OCI-M2 (cell line): ENCODE results near the gene DMD.

ENCODE experiments used
- DNase-seq: peaks from one replicate; lab custom pipeline; 2025; ENCODE audit not compliant: unreplicated experiment; lab: John Stamatoyannopoulos, UW

Gene DMD

GRCh38 chrX:32644476-32645245 is 566.7 kb downstream of the DMD start:
- no peak for DNase-seq

DNA sequence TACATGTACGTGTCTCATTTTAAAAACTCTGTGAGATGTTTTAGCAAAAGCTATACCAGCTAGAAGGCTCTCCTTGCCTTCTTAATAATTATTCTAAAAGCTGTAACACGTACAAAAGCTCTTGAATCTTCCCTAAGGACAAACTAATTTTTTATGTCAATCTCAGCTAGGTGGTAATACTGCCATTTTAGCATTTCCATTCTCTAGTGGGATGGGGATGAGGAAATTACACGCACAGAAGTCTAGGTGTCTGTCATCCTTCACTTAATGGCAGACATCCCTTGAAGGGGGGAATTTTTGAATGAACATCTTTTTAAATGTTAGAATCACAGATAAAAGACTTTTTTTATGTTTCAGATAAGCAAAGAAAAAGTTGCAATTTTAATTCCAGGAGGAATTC is 569.1 kb downstream of the DMD start:
- no peak for DNase-seq

DNA sequence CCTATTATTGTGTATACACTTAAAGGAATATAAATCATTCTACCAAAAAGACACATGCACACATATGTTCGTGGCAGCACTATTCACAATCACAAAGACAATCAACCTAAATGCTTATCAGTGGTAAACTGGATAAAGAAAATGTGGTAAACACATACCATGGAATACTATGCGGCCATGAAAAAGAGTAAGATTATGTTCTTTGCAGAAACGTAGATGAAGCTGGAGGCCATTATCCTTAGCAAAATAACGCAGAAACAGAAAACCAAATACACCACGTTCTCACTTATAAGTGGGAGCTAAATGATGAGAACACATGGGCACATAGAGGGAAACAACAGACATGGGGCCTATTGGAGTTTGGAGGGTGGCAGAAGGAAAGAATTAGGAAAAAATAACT is 593.2 kb downstream of the DMD start:
- no peak for DNase-seq

DNA sequence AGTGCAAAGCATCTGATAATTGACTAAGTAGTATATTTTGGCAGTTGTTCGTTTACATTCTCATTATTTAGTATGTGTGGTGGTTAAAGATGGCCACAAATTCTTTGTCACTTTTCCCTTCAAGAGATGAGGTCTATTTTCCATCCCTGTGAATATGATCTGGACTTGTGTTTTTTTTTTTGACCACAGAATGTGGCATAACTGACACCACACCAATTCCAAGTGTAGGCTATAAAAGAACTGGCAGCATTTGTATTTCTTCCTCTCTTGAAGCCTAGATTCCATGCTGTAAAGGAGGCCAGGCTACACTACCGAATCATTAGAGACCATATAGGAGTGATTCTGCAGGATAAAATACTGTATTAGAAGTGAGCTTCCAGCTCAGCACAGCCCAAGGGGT is 596.6 kb downstream of the DMD start:
- DNase-seq, result no peak

DNA sequence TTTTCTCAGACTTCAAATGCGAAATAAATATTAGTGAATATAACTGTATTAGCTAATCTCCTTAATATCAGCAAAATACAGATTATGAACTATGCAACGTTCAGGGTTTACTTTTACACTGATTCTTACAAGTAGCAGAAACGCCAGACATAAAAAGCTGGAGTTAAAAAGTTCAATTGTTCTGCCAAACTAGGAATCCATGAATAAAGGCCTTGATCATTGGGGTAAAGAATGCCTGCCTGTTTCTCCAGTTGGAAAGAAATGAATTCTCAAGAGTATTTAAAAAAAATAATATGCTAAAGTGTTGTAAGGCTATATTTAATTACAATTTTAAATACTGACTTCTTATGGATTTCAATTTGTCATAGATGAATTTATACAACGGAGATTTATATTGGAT is 612.2 kb downstream of the DMD start:
- no peak for DNase-seq

- no peak for DNase-seq
Measured at GRCh38 chrX:32598707-32599106, 612.6 kb downstream of the DMD start.

DNA sequence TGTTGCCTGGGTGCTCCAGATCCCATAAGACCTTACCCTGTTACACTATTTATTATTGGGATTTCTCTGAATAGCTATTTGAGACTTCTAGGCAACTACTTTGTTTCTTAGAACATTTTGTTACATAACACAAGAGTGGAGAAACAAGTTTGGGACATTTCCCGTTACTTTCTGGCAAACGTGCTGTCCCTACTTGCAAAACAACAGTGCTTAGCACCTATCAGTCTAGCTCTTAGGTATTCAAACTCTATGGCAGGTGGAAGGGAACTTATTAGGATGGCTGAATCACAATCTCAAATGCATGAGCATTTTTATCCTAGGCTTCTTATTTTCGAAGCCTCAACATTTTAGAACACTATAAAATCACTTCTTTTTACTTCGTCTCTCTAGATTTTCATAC is 613.6 kb downstream of the DMD start:
- DNase-seq, result no peak

DNA sequence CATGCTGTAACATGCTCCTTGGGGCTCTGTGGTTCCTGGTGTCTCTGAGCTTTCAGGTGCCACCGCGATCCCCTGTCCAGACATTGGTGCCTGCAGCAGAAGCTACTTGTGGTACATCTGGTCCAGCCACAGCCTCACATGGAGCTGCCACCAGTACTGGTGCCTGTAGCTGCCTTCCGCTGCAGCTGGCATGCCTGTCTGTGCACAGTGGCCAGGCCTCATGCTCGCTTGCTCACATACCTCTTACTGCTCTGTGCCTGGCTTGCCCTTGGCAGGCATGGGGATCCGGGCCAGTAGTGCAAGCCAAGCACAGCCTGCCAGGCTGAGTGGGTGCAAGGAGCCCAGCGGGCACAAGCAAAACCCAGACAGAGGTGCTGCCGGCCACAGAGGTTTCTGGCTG is 618.6 kb downstream of the DMD start:
- no peak for DNase-seq

DNA sequence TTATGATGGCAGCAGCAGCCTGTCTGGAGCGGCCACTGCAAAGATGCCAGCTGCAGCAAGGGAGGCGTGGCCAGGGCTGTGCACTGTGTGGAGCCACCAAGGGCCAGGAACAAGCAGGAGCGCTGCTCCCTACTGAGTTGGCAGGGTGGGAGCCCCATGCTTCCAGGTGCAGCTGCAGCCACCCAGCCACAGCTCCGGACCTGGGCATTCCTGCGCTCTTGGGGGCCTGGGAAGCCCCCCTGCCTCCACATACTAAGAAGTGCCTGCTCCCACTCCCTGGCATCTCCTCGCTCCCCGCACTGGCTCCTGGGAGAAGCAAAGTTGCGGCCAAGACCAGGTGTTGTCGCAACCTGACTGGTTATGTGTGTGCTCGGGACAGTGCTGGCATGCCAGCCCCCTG is 619.8 kb downstream of the DMD start:
- no peak for DNase-seq

DNA sequence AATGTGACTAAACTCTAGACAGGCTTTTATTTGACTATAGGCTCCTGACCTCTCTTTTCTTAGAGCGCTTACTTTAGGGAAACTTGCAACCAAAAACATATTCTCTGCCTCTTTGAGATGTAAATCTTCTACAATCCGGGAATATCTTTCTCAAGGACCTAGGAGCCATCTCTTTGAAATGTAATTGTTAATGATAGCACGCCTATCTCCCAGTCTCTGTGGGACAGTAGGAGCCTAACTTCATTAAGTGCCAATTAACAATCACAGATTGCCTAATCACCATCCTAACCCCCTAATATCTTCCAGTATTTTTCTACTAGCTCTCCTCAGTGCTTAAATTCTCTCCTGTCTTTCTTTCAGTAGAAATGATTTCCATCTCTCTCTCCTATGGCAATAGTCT is 628.6 kb downstream of the DMD start:
- no peak for DNase-seq

DNA sequence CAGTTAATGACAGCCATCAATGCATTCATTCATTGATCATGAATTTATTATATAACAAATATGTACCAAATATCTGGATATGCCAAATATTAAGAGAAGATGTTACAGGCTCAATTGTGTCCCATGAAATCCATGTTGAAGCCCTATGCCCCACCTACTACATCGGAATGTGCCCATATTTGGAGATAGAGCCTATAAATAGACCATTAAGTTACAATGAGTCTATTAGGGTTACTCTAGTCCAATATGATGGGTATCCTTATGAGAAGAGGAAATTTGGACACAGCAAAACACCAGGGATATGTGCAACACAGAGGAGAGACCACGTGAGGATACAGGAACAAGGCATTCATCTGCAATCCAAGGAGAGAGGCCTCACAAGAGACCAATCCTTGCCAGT is 634.5 kb downstream of the DMD start:
- no peak for DNase-seq

GRCh38 chrX:32572644-32573043 is 638.7 kb downstream of the DMD start:
- DNase-seq, result no peak

DNA sequence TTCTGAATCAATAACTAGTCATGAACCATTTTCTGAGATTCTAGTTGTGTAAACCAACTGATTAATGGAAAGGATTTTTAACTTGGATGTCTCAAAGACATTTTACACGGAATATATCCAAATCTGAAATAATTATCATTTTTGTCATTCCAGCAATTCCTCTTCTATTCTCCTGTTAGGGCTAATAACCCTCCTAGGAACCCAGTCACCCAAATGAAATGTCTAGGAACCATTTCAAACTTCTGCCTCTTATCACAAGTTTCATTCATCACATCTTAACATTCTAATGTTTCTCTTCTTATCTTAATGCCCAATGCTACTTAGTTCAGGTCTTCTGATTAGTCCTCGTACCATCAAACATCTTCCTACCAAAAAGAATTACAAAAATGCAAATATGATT is 639.8 kb downstream of the DMD start:
- DNase-seq, result no peak

DNA sequence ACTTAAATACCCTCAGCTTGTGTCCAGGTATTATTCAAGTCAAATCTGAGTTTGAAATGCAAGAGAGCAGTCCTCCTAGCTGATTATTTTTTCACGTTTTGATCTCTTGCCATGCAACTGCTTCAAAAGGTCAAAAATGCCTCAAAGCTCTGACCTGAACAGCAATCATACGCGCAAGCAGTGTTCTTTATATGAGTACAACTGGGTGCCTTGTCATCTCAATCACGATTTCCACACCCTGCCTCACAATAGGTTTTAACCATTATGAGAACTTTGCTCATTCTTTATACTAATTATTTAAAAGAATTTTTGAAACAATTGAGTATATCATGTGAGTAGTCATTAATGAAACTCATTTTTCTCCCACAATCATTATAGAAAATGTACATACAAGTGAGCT is 649.1 kb downstream of the DMD start:
- no peak for DNase-seq

DNA sequence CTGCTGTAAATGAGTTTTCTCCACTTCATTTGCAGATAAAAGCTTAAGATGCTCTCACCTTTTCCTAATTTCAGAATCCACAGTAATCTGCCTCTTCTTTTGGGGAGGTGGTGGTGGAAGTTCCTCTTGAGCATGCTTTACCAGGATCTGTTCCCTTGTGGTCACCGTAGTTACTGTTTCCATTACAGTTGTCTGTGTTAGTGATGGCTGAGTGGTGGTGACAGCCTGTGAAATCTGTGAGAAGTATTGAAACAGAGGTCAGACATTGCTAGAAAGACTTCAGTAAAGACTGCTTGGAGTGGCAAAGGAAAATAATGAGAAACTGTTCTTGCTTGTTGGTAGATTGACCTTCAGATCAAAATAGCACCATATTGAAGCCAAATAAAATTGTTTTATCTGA is 666.2 kb downstream of the DMD start:
- DNase-seq, result no peak

DNA sequence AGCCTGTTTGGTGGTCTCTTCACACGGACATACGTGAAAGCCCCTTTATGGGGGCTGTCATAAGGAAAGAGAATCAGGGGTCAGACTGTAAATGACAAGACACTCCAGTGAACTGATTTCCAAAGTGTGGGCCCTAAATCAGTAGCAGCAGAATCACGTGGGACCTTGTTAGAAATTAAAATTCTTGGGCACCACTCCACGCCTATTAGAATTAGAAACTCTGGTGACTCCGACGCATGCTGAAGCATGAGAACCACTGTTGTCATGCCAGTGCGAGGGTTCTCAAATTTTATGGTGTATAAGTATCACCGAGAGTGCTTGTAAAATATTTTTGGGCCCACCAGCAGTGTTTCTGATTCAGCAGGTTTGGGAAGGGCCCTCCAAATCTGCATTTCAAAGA is 672.8 kb downstream of the DMD start:
- no peak for DNase-seq

DNA sequence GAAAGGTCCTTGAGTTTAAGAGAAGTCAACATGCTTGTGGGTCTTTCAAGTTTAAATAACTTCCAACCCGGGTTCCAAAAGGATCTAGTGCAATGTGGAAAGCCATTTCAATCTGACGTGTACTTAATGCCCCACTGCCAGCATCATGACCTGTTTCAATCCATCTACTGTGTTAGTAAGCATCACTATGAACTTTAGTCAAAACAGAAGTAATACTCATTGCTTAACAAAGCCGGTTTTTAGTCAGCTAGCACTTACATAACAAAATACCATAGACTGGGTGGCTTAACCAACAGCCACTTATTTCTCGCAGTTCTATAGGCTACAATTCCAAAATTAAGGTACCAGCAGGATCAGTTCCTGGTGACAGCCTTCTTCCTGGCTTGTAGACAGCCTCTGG is 677.5 kb downstream of the DMD start:
- DNase-seq, result no peak

DNA sequence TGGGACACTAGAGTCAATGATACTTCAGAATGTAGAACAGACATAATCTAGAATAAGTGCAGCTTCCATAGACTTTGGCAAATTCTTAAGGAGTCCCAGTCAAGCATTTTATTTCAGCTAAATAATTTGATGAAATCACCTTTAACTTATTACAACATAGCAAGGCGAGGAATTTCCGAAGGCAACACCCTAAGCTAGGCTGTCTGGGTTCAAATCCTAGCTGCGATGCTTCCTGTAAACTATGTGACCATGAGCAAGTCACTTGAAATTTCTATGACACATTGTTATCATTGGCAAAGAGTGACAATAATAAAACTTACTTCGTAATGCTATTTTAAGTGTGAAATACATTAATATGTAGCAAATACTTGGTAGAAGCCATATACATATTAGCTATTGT is 679.1 kb downstream of the DMD start:
- DNase-seq, result no peak

DNA sequence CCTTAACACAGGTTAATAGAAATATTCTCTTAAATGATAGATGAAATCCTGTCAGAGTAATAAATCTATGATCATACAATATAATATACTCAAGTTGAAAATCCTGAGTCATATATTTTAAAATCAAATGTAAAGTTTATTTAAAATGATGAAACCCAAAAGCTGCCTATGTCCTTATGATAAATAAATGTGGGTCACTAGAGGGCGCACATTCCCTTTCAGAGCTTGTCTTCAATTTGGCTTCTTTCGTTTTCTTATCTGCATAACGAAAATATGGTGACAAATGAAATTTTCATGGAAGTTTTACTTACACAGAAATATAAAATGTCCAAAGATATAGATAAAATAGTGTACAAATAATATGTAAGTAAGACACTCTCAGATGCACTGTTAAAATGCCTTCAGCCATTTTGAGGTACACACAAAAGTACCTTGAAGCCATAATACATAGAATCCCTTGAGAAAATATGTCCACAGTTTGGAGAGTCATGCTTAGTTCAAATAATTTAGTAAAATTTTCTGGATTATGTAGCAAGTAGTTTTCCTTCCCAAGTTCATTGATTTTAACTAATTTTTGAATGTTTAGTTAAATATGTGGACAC is 680.4 kb downstream of the DMD start:
- peak; percentile 3 for DNase-seq

GRCh38 chrX:32528451-32528850 is 682.9 kb downstream of the DMD start:
- peak; percentile 23 for DNase-seq

- DNase-seq, result no peak
Measured at GRCh38 chrX:32525234-32525633, 686.1 kb downstream of the DMD start.

DNA sequence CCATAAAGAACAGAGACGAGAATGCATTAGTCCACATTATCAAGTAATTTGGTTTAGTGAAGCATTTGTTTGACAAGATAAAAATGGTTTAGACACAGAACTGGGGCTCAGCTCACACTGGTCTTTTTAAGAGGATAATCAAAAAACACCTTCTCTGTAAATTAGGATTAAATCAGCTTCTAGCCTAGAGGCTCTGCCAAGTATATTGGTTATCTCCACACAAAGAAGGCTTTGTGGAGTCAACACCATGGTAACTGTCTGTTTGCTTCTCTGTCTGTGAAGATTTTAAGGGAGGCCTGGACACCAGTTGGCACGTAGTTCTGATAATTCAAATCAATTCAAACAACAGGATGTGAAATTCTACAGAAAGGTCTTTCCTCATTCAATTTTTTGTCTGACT is 687.0 kb downstream of the DMD start:
- DNase-seq, result no peak

GRCh38 chrX:32520789-32521188 is 690.6 kb downstream of the DMD start:
- DNase-seq, result no peak
